KMS-11 (cell line): Measurements from ENCODE around the gene DGAT2.

Experiments used
- H2AFZ ChIP-seq: fragments of 200-600 bp; sonication (generic); 2 replicates; pipeline ENCODE4 v1.6.1; 2016; ENCODE audit warnings: antibody characterized with exemption, mixed run types, low read depth
- H3K27ac ChIP-seq: fragments of 200-600 bp; sonication (generic); 2 replicates; pipeline ENCODE4 v1.6.1; 2016; ENCODE audit warnings: mild to moderate bottlenecking, mixed run types
- H3K27me3 ChIP-seq: fragments of 200-600 bp; sonication (generic); 2 replicates; pipeline ENCODE4 v1.6.1; 2017; ENCODE audit warnings: mild to moderate bottlenecking, low read depth, mixed run types, moderate library complexity; ENCODE audit not compliant: insufficient read depth
- H3K36me3 ChIP-seq: fragments of 200-600 bp; sonication (generic); 2 replicates; pipeline ENCODE4 v1.6.1; 2017; ENCODE audit warnings: mild to moderate bottlenecking, mixed run types; ENCODE audit not compliant: insufficient read depth
- H3K4me1 ChIP-seq: fragments of 200-600 bp; sonication (generic); 2 replicates; pipeline ENCODE4 v1.6.1; 2016; ENCODE audit warnings: mild to moderate bottlenecking, low read depth, mixed run types; ENCODE audit not compliant: poor library complexity, severe bottlenecking
- H3K4me2 ChIP-seq: fragments of 200-600 bp; sonication (generic); 2 replicates; pipeline ENCODE4 v1.7.0; 2016; ENCODE audit warnings: mild to moderate bottlenecking, mixed run types
- H3K4me3 ChIP-seq: fragments of 200-600 bp; sonication (generic); IDR thresholded peaks from 2 replicates; pipeline ENCODE4 v1.6.1; 2017; ENCODE audit warnings: low read depth, low read length, mixed read lengths; ENCODE audit not compliant: insufficient read depth
- H3K79me2 ChIP-seq: fragments of 200-600 bp; sonication (generic); 2 replicates; pipeline ENCODE4 v1.6.1; 2016; ENCODE audit warnings: low read depth, mixed run types; ENCODE audit not compliant: insufficient read depth
- H3K9ac ChIP-seq: fragments of 200-600 bp; sonication (generic); 2 replicates; pipeline ENCODE4 v1.6.1; 2016; ENCODE audit warnings: mild to moderate bottlenecking, mixed run types
- H4K20me1 ChIP-seq: fragments of 200-600 bp; sonication (generic); 2 replicates; pipeline ENCODE4 v1.6.1; 2016; ENCODE audit warnings: mild to moderate bottlenecking, mixed run types; ENCODE audit not compliant: insufficient read depth
- TF ChIP-seq, protein P1 (sequence below): fragments of 200-600 bp; sonication (generic); conservative IDR thresholded peaks from 2 replicates; pipeline ENCODE4 v1.6.1; 2017; ENCODE audit warnings: low read depth, mild to moderate bottlenecking, antibody characterized with exemption, low read length, moderate library complexity, mixed read lengths

DGAT2 gene

DNA sequence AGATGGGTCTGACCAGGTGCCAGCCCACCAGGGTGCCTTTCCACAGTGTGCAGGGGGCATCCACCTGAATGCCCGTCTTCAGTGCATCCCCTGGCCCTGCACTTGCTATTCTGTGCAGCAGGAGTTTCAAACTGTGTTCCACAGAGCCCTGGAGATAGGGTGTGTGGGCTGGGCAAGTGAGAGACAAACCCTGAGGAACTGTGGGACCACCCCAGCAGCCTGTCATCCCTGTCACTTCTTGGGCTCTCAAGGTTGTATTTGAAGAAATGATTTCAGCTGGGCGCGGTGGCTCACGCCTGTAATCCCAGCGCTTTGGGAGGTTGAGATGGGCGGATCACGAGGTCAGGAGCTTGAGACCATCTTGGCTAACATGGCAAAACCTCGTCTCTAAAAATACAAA lies 6.4 kb upstream of the DGAT2 start:
- TF ChIP-seq, protein P1, sequence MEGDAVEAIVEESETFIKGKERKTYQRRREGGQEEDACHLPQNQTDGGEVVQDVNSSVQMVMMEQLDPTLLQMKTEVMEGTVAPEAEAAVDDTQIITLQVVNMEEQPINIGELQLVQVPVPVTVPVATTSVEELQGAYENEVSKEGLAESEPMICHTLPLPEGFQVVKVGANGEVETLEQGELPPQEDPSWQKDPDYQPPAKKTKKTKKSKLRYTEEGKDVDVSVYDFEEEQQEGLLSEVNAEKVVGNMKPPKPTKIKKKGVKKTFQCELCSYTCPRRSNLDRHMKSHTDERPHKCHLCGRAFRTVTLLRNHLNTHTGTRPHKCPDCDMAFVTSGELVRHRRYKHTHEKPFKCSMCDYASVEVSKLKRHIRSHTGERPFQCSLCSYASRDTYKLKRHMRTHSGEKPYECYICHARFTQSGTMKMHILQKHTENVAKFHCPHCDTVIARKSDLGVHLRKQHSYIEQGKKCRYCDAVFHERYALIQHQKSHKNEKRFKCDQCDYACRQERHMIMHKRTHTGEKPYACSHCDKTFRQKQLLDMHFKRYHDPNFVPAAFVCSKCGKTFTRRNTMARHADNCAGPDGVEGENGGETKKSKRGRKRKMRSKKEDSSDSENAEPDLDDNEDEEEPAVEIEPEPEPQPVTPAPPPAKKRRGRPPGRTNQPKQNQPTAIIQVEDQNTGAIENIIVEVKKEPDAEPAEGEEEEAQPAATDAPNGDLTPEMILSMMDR, result no peak
- Histone ChIP-seq H4K20me1 (no peaks in the 10 kb centered on the region), H3K79me2 (no peaks in the 10 kb centered on the region), H3K4me2 (no peak overlapping the region), H3K4me1 (peaks cover 8% of the 10 kb centered on the region), H3K9ac (no peak overlapping the region), H3K36me3 (no peaks in the 10 kb centered on the region), H3K27me3 (no peaks in the 10 kb centered on the region), H3K27ac (no peak overlapping the region), H2AFZ (no peak overlapping the region), H3K4me3 (no peak overlapping the region)

DNA sequence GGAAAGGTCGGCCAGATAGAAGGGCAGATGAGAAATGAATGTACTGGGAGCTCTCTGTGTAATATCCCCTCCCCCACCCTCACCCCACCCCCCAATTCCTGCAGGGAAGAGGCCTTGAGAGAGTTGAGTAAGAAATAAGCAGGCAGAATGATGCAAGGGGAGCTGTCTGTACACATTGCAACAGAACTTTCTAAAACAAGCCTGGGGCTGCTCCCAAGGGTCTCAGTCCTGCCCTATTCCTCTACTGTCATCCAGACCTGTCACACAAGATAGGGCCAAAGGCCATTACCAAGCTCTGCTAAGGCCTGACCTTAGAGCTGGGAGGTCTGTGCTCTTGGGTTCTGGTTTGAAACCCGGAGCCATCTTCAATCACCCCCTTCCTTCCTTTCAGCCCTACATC lies 5.7 kb upstream of the DGAT2 start:
- H3K4me1 ChIP-seq, result peaks cover 15% of the 10 kb centered on the region
- TF ChIP-seq, protein P1, result no peak
- no peaks in the 10 kb centered on the region for H3K36me3 ChIP-seq
- no peaks in the 10 kb centered on the region for H4K20me1 ChIP-seq
- no peak overlapping the region for H3K27ac ChIP-seq
- no peaks in the 10 kb centered on the region for H3K27me3 ChIP-seq
- H3K4me2 ChIP-seq, result no peak overlapping the region
- H3K9ac ChIP-seq, result no peak overlapping the region
- no peak overlapping the region for H2AFZ ChIP-seq
- H3K4me3 ChIP-seq, result no peak overlapping the region
- no peaks in the 10 kb centered on the region for H3K79me2 ChIP-seq

DNA sequence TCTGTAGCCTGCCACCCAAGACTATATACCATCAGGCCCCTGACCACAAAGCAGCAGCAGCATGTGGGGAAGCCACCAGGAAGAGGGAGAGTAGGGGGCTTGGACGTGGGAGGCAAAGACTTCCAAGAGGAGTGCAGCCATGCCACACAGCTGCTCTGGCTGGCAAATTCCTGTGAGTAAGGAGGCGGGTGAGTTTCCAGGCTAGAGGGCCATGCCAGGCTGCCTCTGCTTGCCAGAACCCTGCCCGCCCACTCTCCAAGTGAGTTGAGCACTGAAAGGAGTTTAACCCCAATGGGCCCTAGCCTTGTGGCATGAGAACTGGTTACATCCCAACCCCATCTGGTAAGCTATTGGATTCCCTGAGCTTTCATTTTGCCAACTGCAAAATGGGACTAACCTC lies 4.7 kb upstream of the DGAT2 start:
- Histone ChIP-seq H3K27me3 (no peaks in the 10 kb centered on the region), H2AFZ (no peak overlapping the region), H3K4me3 (no peak overlapping the region), H3K79me2 (peaks cover 2% of the 10 kb centered on the region; the same call in 1 of the 2 replicates), H3K27ac (no peak overlapping the region), H3K4me2 (no peak overlapping the region), H3K4me1 (peaks cover 17% of the 10 kb centered on the region), H4K20me1 (no peaks in the 10 kb centered on the region), H3K9ac (no peak overlapping the region), H3K36me3 (no peaks in the 10 kb centered on the region)
- TF ChIP-seq, protein P1, result no peak

DNA sequence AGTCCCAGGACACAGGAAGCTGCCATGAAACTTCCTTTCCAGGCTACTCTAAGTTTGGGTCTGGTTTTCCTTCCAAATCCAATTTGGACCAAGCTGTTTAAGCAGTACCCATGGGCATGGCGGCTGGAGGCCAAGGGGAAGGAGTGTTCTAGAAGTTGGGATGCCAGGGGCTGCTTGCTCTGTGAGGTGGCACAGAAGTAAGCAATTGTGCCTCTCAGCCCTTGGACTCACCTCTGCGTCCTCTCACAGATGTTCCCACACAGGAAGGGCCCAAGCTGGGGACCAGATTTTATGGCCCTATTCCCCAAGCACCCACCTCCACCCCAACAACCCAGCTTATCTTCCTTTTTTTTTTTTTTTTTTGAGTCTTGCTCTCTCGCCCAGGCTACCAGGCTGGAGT lies 3.5 kb upstream of the DGAT2 start:
- Histone ChIP-seq H3K27ac (no peak overlapping the region), H3K36me3 (no peaks in the 10 kb centered on the region), H3K4me3 (no peak overlapping the region), H2AFZ (no peak overlapping the region), H3K9ac (no peak overlapping the region), H3K79me2 (peaks cover 15% of the 10 kb centered on the region), H4K20me1 (no peaks in the 10 kb centered on the region), H3K27me3 (no peaks in the 10 kb centered on the region), H3K4me2 (no peak overlapping the region), H3K4me1 (peaks cover 26% of the 10 kb centered on the region)
- TF ChIP-seq, protein P1, result no peak
